H1 (cell line): Measurements from ENCODE around the gene SLC6A7. TPM values are rescaled to one million over a fixed set of nuclear protein-coding genes. Genes with fewer than 3 reads are reported as not detected.

ENCODE experiments used
- CTCF ChIA-PET: fragments of 300-600 bp; sonication (Branson Sonifier 250); formaldehyde crosslinking; loops from one replicate; lab custom pipeline; 2021; ENCODE audit not compliant: partially characterized antibody; lab: Charles Lee
- POLR2A ChIA-PET: fragments of 300-600 bp; sonication (Branson Sonifier 250); formaldehyde crosslinking; loops from one replicate; lab custom pipeline; 2021; ENCODE audit warnings: inconsistent platforms; ENCODE audit not compliant: partially characterized antibody; lab: Charles Lee
- DNase-seq, 2 experiments: peaks; one replicate each; pipeline versions ENCODE4 v3.0.0 to v3.0.0-alpha.2; 2010 to 2022; ENCODE audit warnings: low spot score in 2 of 2, low read depth in 1 of 2, mixed read lengths in 1 of 2
- FAIRE-seq: peaks from 2 replicates; lab custom pipeline; 2011; peaks lifted over from hg19 to GRCh38; lab: Jason Lieb, UNC
- H2AFZ ChIP-seq: 2 replicates; pipeline ENCODE4 v1.8.1; 2012; ENCODE audit warnings: low read length, inconsistent platforms
- H2AK5ac ChIP-seq: 2 replicates; pipeline ENCODE4 v1.6.1; 2013; ENCODE audit warnings: low read depth, low read length
- H2BK120ac ChIP-seq: replicated peaks from 2 replicates; pipeline ENCODE3; 2013; ENCODE audit warnings: low read depth, low read length, inconsistent platforms
- H2BK12ac ChIP-seq: 2 replicates; pipeline ENCODE4 v1.6.1; 2013; ENCODE audit warnings: low read depth, low read length
- H2BK15ac ChIP-seq: 2 replicates; pipeline ENCODE4 v1.6.1; 2013; ENCODE audit warnings: low read length
- H2BK20ac ChIP-seq: 2 replicates; pipeline ENCODE4 v1.6.1; 2013; ENCODE audit warnings: low read length
- H2BK5ac ChIP-seq: 2 replicates; pipeline ENCODE4 v1.6.1; 2013; ENCODE audit warnings: low read depth, low read length
- H3K14ac ChIP-seq: 2 replicates; pipeline ENCODE4 v1.6.1; 2013; ENCODE audit warnings: inconsistent platforms; ENCODE audit not compliant: insufficient read length
- H3K18ac ChIP-seq: 2 replicates; pipeline ENCODE4 v1.6.1; 2013; ENCODE audit warnings: low read length; ENCODE audit errors: extremely low read depth
- H3K23ac ChIP-seq: 2 replicates; pipeline ENCODE4 v1.6.1; 2013; ENCODE audit warnings: inconsistent platforms; ENCODE audit not compliant: insufficient read length
- H3K23me2 ChIP-seq: 2 replicates; pipeline ENCODE4 v1.6.1; 2013; ENCODE audit warnings: low read depth, low read length
- H3K27ac ChIP-seq: 2 replicates; pipeline ENCODE4 v1.6.1; 2011; ENCODE audit warnings: low read depth, low read length, inconsistent platforms
- H3K27me3 ChIP-seq, 4 experiments: replicated peaks in 1 of 4; 1 replicate in 1 of 4; 2 replicates in 3 of 4; pipeline versions ENCODE4 v1.6.1 to v1.8.1; 2011 to 2013; ENCODE audit warnings: low read length in 3 of 4, mild to moderate bottlenecking in 3 of 4, inconsistent platforms in 2 of 4, mixed read lengths in 2 of 4, moderate library complexity in 1 of 4; ENCODE audit not compliant: control insufficient read depth in 3 of 4, insufficient read depth in 3 of 4; ENCODE audit errors: extremely low read depth in 1 of 4
- H3K36me3 ChIP-seq, 4 experiments: 2 replicates each; pipeline versions ENCODE4 v1.6.1 to v1.8.1; 2011 to 2013; ENCODE audit warnings: mild to moderate bottlenecking in 4 of 4, low read length in 3 of 4, moderate library complexity in 2 of 4, control low read depth in 1 of 4, inconsistent platforms in 1 of 4; ENCODE audit not compliant: insufficient read depth in 4 of 4, control insufficient read depth in 2 of 4
- H3K4ac ChIP-seq: replicated peaks from 2 replicates; pipeline ENCODE3; 2013; ENCODE audit warnings: low read length, low read depth, mixed read lengths, inconsistent platforms; ENCODE audit not compliant: insufficient read length
- H3K4me1 ChIP-seq, 4 experiments: replicated peaks in 1 of 4; 1 replicate in 1 of 4; 2 replicates in 3 of 4; pipeline versions ENCODE4 v1.6.1 to v1.8.1; 2011 to 2013; ENCODE audit warnings: low read length in 3 of 4, inconsistent platforms in 2 of 4, mixed read lengths in 1 of 4; ENCODE audit not compliant: insufficient read depth in 4 of 4, control insufficient read depth in 3 of 4
- H3K4me2 ChIP-seq, 2 experiments: 2 replicates each; pipeline versions ENCODE4 v1.6.1 to v1.8.1; 2011 to 2013; ENCODE audit warnings: low read depth in 2 of 2, low read length in 2 of 2, control low read depth in 1 of 2, inconsistent platforms in 1 of 2, mild to moderate bottlenecking in 1 of 2; ENCODE audit not compliant: insufficient read depth in 1 of 2
- H3K4me3 ChIP-seq, 4 experiments: fragments of 200-600, 300-600 bp in 1 of 4; sonication (generic), shearing (Covaris generic), sonication (Bioruptor Twin) in 1 of 4; 2 replicates each; pipeline versions ENCODE4 v1.5.1 to v1.8.1; 2011 to 2016; ENCODE audit warnings: low read length in 4 of 4, low read depth in 3 of 4, control low read depth in 2 of 4, inconsistent platforms in 2 of 4, mild to moderate bottlenecking in 2 of 4, mixed read lengths in 1 of 4, moderate library complexity in 1 of 4; ENCODE audit not compliant: insufficient read depth in 2 of 4; ENCODE audit errors: extremely low read depth in 1 of 4
- H3K56ac ChIP-seq: replicated peaks from 2 replicates; pipeline ENCODE3; 2013; ENCODE audit warnings: low read depth, mild to moderate bottlenecking, mixed read lengths, low read length, inconsistent platforms; ENCODE audit not compliant: insufficient read length
- H3K79me1 ChIP-seq: 2 replicates; pipeline ENCODE4 v1.6.1; 2013; ENCODE audit warnings: low read depth, low read length, control low read depth
- H3K79me2 ChIP-seq, 2 experiments: 2 replicates each; pipeline versions ENCODE4 v1.6.1 to v1.8.1; 2012 to 2013; ENCODE audit warnings: low read length in 2 of 2, mild to moderate bottlenecking in 2 of 2, inconsistent platforms in 1 of 2; ENCODE audit not compliant: insufficient read depth in 2 of 2, control insufficient read depth in 1 of 2
- H3K9ac ChIP-seq, 4 experiments: replicated peaks in 1 of 4; 1 replicate in 1 of 4; 2 replicates in 3 of 4; pipeline versions ENCODE4 v1.6.1 to v1.8.1; 2011 to 2013; ENCODE audit warnings: low read depth in 3 of 4, low read length in 3 of 4, control low read depth in 2 of 4, mild to moderate bottlenecking in 2 of 4, moderate library complexity in 2 of 4, inconsistent platforms in 1 of 4; ENCODE audit errors: extremely low read depth in 1 of 4
- H3K9me3 ChIP-seq, 2 experiments: 2 replicates each; pipeline versions ENCODE4 v1.6.1 to v1.8.1; 2012 to 2013; ENCODE audit warnings: mild to moderate bottlenecking in 2 of 2, moderate library complexity in 2 of 2, control low read depth in 1 of 2, inconsistent platforms in 1 of 2, low read depth in 1 of 2, low read length in 1 of 2, mixed read lengths in 1 of 2; ENCODE audit not compliant: insufficient read depth in 2 of 2
- H4K20me1 ChIP-seq, 2 experiments: replicated peaks in 1 of 2; 2 replicates each; pipeline versions ENCODE3 to v1.8.1; 2011 to 2013; ENCODE audit warnings: inconsistent platforms in 2 of 2, low read length in 2 of 2, mild to moderate bottlenecking in 1 of 2; ENCODE audit not compliant: insufficient read depth in 2 of 2, control insufficient read depth in 1 of 2
- H4K5ac ChIP-seq: 2 replicates; pipeline ENCODE4 v1.6.1; 2013; ENCODE audit warnings: low read length, low read depth, mixed read lengths, inconsistent platforms; ENCODE audit not compliant: insufficient read length
- H4K8ac ChIP-seq: 2 replicates; pipeline ENCODE4 v1.8.0; 2013; ENCODE audit warnings: mild to moderate bottlenecking, moderate library complexity, low read length, inconsistent platforms; ENCODE audit not compliant: insufficient read depth; ENCODE audit errors: extremely low read depth
- H4K91ac ChIP-seq: replicated peaks from 2 replicates; pipeline ENCODE3; 2013; ENCODE audit warnings: low read length, mixed read lengths, inconsistent platforms; ENCODE audit not compliant: insufficient read length
- CBX8 ChIP-seq: fragments of 300-800, 300-1000 bp; sonication (generic); IDR thresholded peaks from 2 replicates; pipeline ENCODE4 v1.7.1; 2016; ENCODE audit warnings: low read depth, low read length, borderline replicate concordance
- FOSL1 ChIP-seq: IDR thresholded peaks from 2 replicates; pipeline ENCODE4 v1.6.1; 2011; ENCODE audit warnings: mild to moderate bottlenecking, low read depth, low read length, moderate library complexity; ENCODE audit not compliant: insufficient read depth
- GABPA ChIP-seq: IDR thresholded peaks from 2 replicates; pipeline ENCODE4 v1.6.1; 2011; ENCODE audit warnings: mild to moderate bottlenecking, low read length, moderate library complexity, borderline replicate concordance; ENCODE audit not compliant: insufficient read depth
- GTF2F1 ChIP-seq: IDR thresholded peaks from 2 replicates; pipeline ENCODE4 v1.6.1; 2012; ENCODE audit warnings: low read depth, low read length, improper control_type of control experiment, borderline replicate concordance
- MAFK ChIP-seq: IDR thresholded peaks from 2 replicates; pipeline ENCODE4 v1.6.1; 2012; ENCODE audit warnings: low read depth, mild to moderate bottlenecking, improper control_type of control experiment, low read length
- RBBP5 ChIP-seq: IDR thresholded peaks from 2 replicates; pipeline ENCODE4 v1.7.1; 2012; ENCODE audit warnings: low read depth, mild to moderate bottlenecking, inconsistent platforms, low read length, moderate library complexity, borderline replicate concordance
- SAP30 ChIP-seq: fragments of 300-600 bp; sonication (generic); IDR thresholded peaks from 2 replicates; pipeline ENCODE4 v1.7.1; 2012; ENCODE audit warnings: low read length, moderate library complexity, mild to moderate bottlenecking, inconsistent platforms; ENCODE audit not compliant: insufficient read depth, insufficient replicate concordance
- SIRT6 ChIP-seq: IDR thresholded peaks from one replicate; pipeline ENCODE4 v1.7.1; 2012; ENCODE audit warnings: low read length, inconsistent platforms
- SIX5 ChIP-seq: IDR thresholded peaks from 2 replicates; pipeline ENCODE4 v1.6.1; 2011; ENCODE audit warnings: mild to moderate bottlenecking, low read depth, low read length
- WGBS, 2 experiments: shearing (Covaris generic) in 1 of 2; methylation state at CpG; one replicate each; pipeline versions ENCODE4 v1.1.6 to v1.1.7; 2013 to 2015; ENCODE audit warnings: low lambda C conversion rate in 2 of 2, mixed read lengths in 2 of 2, inconsistent platforms in 1 of 2, low coverage in 1 of 2, missing lambda C conversion rate in 1 of 2; ENCODE audit not compliant: insufficient replicate concordance in 2 of 2, insufficient coverage in 1 of 2, insufficient read length in 1 of 2; ENCODE audit errors: extremely low coverage in 1 of 2, missing lambda C conversion rate in 1 of 2; 5-methylcytosine and 5-hydroxymethylcytosine counted together
- polyA plus RNA-seq, 7 experiments: library from polyadenylated mRNA; depleted of rRNA in 3 of 7; stranded (reverse) in 5 of 7; unstranded in 2 of 7; fragments of >200 nt in 5 of 7; fragments of 200-250 nt in 2 of 7; gene quantifications; 1 replicate in 5 of 7; 2 replicates in 1 of 7; 4 replicates in 1 of 7; pipeline versions ENCODE4 v1.2.1 to v1.2.3, GENCODE V29; 2011 to 2013; ENCODE audit warnings: missing spikeins in 2 of 7, mixed read lengths in 2 of 7
- total RNA-seq: library from RNA; stranded (reverse); fragmentation: NEBNext Ultra II Directional; extraction: Animal tissue kit (Norgen Biotek cat#: 25700); gene quantifications from 2 replicates; pipeline ENCODE4 v1.2.1, GENCODE V29; 2021
- TF ChIP-seq, protein P1 (sequence below): IDR thresholded peaks from 2 replicates; pipeline ENCODE4 v1.6.1; 2011; ENCODE audit warnings: low read depth, mild to moderate bottlenecking, low read length; ENCODE audit not compliant: insufficient read depth
- TF ChIP-seq, protein P2 (sequence below): IDR thresholded peaks from 2 replicates; pipeline ENCODE4 v1.6.1; 2011; ENCODE audit warnings: low read length, improper control_type of control experiment

The SLC6A7 gene
- total and polyA plus RNA-seq, 2 of the 8 experiments (the other 6 are each of a cell fraction or from before 2014, with no cell fraction given), result 0.07 to 0.12 TPM

DNA sequence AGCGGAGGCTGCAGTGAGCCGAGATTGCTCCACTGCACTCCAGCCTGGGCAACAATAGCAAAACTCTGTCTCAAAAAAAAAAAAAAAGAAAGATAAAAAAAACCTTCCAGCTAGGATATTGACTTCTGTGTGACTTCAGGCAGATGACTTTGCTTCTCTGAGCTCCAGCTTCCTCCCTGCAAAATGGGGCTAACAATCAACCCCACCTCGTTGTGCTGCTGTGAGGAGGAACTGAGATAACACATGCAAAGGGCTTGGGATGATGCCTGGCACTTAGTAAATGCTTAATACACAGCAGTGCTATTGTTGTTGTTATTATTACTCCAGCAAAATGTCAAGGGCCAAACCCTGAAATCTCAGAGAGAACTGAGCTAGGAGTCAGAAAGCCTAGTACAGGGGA lies 26.8 kb upstream of the SLC6A7 start:
- no peak overlapping the region for H3K9ac ChIP-seq
- no peak overlapping the region for H3K4ac ChIP-seq
- peaks cover 4 to 15% (median 10%) of the 10 kb centered on the region in 4 experiments for H3K4me1 ChIP-seq
- CTCF ChIA-PET, result interaction anchor here (0.7 to 15.3 kb wide), 27 partner anchors 10 to 188 kb away, joined by 3 to 372 read pairs (median 6); partner anchors contain the start of genes ARSI and SLC6A7
- no peak overlapping the region for H3K4me3 ChIP-seq
- H2BK15ac ChIP-seq, result no peak overlapping the region
- no peak overlapping the region for H4K8ac ChIP-seq
- no peak overlapping the region for H3K56ac ChIP-seq
- no peak overlapping the region for H2BK5ac ChIP-seq
- no peak overlapping the region for H2BK12ac ChIP-seq
- no peak overlapping the region for H4K5ac ChIP-seq
- H3K23me2 ChIP-seq, result peaks cover 3% of the 10 kb centered on the region; the same call in 1 of the 2 replicates
- no peaks in the 10 kb centered on the region for H3K79me1 ChIP-seq
- WGBS, 2 experiments, result 73% methylated on average over 3 of the region's 3 CpGs; no CpG with 5 or more reads in 1 of the 2 experiments
- H3K14ac ChIP-seq, result no peak overlapping the region
- no peak overlapping the region for H4K91ac ChIP-seq
- no peak for DNase-seq
- no peak overlapping the region for H3K4me2 ChIP-seq
- H3K36me3 ChIP-seq, result no peaks in the 10 kb centered on the region; a peak in 1 of 8 replicates
- no peak for FAIRE-seq
- no peak overlapping the region for H2AFZ ChIP-seq
- peaks cover 36 to 46% (median 42%) of the 10 kb centered on the region in 4 experiments for H3K27me3 ChIP-seq
- POLR2A ChIA-PET, result interaction anchor here (1.1 to 1.6 kb wide), 2 partner anchors 47 to 57 kb away, joined by 3 to 4 read pairs; no protein-coding TSS in a partner anchor
- H3K27ac ChIP-seq, result no peak overlapping the region
- no peak overlapping the region for H2AK5ac ChIP-seq
- H3K9me3 ChIP-seq, result no peaks in the 10 kb centered on the region
- H3K79me2 ChIP-seq, result no peaks in the 10 kb centered on the region
- no peak overlapping the region for H2BK120ac ChIP-seq
- no peak overlapping the region for H3K18ac ChIP-seq
- peaks cover 2 to 7% of the 10 kb centered on the region in 2 experiments for H4K20me1 ChIP-seq
- TF ChIP-seq MAFK, result no peak
- no peak for TF ChIP-seq GTF2F1
- no peak for TF ChIP-seq SIRT6
- no peak for TF ChIP-seq SAP30
- TF ChIP-seq CBX8, result no peak
- no peak for TF ChIP-seq GABPA
- no peak for TF ChIP-seq FOSL1
- TF ChIP-seq, protein P1, sequence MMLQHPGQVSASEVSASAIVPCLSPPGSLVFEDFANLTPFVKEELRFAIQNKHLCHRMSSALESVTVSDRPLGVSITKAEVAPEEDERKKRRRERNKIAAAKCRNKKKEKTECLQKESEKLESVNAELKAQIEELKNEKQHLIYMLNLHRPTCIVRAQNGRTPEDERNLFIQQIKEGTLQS, result no peak
- no peak for TF ChIP-seq RBBP5
- TF ChIP-seq, protein P2, sequence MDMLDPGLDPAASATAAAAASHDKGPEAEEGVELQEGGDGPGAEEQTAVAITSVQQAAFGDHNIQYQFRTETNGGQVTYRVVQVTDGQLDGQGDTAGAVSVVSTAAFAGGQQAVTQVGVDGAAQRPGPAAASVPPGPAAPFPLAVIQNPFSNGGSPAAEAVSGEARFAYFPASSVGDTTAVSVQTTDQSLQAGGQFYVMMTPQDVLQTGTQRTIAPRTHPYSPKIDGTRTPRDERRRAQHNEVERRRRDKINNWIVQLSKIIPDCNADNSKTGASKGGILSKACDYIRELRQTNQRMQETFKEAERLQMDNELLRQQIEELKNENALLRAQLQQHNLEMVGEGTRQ, result no peak
- TF ChIP-seq SIX5, result no peak
- no peak overlapping the region for H3K23ac ChIP-seq
- H2BK20ac ChIP-seq, result no peak overlapping the region
